ENCODE results near the gene NAPSA.
"Not testable (repeated sequence)": the region's sequence is repeated elsewhere in the genome, so short reads cannot be mapped to it uniquely, and the experiment has no call there.

The NAPSA gene

DNA sequence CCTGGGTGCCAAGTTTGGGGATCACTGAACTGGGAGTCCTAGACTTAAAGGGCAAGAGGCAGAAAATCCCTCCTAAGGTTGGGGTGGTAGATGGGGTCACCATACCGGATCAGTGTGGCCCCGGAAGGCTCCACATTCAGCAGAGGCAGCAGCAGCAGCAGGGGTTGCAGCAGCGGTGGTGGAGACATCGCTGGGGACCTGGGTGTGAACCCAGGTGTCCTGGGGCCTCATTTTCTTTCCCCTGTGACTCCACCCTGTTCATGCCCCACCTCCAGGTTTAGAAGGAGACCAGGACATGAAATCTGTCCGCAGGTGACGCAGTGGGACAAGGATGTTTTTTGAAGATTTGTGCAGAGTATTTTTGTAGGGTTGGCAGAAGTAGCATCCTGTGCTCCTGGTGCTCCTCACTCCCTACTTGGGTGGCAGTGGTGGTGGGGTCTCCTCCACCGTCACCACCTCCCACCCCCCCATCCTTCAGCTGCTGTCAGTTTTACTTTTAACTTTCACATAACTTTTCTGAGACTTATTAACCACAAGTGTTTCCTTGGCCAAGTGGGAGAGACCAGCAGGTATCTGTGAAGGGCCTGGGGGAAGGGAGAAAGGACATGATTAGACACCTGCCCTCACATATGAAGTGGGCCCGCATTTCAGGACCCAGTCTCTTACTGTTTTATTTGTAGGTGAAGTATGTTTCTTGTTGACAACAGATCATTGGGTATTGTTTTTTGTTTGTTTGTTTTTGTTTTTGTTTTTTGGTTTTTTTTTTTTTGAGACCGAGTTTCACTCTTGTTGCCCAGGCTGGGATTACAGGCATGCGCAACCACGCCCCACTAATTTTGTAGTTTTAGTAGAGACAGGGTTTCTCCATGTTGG lies at the start of gene NAPSA:
TSS of gene NAPSA (minus strand) at position 206 of the 873 bp plus-strand sequence. CDS start at position 188, 18 bp downstream.
- DNase-seq (ENCODE audit: low read depth), result no peak

DNA sequence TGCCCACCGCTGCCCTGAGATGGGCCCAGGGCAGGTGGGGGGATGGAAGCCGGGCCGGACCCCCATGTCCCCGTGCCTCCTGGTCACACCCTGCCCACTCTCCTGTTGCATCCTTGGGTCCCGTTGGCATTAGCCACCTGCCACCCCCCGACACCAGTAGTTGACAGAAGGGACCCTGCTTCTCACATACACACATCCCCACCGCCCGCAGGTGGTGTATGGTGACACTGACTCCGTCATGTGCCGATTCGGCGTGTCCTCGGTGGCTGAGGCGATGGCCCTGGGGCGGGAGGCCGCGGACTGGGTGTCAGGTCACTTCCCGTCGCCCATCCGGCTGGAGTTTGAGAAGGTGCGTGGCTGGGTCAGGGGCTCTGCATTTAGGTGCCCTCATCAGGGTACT lies 48.1 kb upstream of the NAPSA start:
- no peak for DNase-seq (ENCODE audit: low read depth)

DNA sequence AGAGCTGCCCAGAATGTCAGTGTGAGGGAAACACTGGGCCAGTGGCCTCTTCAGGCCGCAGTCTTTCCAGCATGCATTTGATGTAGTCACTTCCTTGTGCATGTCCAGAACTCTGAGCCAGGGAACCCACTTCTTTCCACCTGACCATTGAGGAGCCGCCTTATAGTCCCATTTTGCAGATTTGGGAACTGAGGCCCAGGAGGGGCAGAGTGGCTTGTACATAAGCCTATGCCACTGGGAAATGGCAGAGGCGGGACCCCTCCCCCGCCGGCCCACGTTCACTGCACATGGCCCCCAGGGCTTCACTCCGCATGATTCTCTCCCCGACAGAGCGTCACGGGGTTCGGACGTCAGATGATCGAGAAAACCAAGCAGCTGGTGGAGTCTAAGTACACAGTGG lies 47.7 kb upstream of the NAPSA start:
- no peak for DNase-seq (ENCODE audit: low read depth)

DNA sequence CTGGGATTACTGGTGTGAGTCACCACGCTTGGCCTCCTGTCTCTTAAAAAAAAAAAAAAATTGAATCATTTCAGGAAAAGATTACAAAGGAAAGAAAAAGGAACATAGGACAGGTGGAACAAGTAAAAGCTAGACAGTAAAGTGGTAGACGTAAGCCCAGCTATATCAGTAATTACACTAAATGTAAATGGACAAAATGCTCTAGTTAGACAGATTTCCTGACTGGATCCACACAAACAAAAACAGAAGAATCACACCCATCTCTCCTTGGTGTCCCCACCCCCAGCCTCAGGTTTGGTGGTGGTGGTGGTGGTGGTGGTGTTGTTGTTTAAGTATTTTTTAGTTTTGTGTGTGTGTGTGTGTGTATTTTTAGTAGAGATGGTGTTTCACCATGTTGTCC lies 47.0 kb upstream of the NAPSA start:
- DNase-seq (ENCODE audit: low read depth), result no peak

DNA sequence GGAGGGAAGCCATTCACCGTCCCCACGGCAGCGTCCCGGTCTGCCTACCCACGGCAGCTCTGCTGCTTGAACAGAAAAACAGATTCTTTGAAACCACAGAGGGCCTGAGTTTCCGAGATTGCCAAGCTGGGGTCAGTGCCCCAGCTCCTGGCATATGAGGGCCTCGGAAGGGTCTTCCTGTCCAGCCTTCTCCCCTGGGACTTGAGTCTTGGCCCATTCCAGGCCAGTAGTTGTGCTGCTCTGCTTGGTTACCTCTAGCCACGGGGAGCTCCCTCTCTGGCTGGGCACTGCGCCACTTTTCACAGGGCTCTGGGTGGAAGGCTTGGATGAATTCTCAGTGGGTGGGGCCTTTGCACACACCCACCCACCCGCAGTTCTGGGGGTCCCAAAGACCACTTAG lies 44.7 kb upstream of the NAPSA start:
- no peak for DNase-seq (ENCODE audit: low read depth)

DNA sequence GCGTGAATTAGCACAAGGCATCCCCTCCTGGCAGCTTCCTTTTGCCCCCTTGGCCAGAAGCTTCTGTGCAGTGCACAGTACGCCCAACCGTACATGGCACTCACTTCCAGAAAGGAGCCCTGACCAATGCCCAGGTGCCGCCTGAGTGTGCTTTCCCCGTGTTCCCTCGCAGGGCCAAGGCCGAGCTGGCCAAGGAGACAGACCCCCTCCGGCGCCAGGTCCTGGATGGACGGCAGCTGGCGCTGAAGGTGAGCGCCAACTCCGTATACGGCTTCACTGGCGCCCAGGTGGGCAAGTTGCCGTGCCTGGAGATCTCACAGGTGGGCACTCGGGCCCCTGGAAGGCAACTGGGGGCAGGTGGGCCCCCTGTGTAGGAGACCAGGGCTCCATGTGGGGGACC lies 43.9 kb upstream of the NAPSA start:
- DNase-seq (ENCODE audit: low read depth), result no peak

DNA sequence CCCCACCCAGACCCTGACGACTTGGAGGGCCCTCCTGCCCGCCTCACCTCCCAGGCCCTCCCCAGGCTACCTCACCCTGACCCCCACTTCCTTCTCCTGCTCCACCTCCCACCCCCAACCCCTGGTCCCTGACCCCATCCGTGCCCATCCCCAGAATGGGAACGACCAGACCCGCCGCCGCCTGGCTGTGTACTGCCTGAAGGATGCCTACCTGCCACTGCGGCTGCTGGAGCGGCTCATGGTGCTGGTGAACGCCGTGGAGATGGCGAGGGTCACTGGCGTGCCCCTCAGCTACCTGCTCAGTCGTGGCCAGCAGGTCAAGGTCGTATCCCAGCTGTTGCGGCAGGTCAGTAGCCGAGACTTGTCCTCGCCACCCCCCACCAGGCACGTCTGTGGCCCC lies 41.4 kb upstream of the NAPSA start:
- DNase-seq (ENCODE audit: low read depth), result no peak

DNA sequence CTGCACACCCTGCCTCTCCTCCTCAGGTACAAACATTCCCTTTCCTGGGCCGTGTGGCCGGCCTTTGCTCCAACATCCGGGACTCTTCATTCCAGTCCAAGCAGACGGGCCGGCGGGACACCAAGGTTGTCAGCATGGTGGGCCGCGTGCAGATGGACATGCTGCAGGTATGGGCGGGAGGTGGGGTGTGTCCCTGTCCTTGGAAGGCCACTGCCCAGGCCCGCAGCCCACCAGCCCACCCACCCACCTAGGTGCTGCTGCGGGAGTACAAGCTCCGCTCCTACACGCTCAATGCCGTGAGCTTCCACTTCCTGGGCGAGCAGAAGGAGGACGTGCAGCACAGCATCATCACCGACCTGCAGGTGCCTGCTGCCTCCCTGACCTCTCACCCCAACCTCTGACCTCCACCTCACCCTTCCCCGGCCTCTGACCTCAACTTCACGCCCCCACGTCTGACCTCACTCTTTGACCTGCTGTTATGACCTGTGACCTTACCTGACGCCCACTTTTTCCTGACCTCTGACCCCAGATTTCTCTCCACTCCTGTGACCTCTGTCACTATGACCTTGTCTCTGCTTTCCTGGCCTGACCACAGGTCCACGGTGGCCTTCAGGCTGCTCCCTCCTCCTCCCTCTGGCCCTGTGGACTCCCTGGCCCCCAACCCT lies 40.8 kb upstream of the NAPSA start:
- no peak for DNase-seq (ENCODE audit: low read depth)

DNA sequence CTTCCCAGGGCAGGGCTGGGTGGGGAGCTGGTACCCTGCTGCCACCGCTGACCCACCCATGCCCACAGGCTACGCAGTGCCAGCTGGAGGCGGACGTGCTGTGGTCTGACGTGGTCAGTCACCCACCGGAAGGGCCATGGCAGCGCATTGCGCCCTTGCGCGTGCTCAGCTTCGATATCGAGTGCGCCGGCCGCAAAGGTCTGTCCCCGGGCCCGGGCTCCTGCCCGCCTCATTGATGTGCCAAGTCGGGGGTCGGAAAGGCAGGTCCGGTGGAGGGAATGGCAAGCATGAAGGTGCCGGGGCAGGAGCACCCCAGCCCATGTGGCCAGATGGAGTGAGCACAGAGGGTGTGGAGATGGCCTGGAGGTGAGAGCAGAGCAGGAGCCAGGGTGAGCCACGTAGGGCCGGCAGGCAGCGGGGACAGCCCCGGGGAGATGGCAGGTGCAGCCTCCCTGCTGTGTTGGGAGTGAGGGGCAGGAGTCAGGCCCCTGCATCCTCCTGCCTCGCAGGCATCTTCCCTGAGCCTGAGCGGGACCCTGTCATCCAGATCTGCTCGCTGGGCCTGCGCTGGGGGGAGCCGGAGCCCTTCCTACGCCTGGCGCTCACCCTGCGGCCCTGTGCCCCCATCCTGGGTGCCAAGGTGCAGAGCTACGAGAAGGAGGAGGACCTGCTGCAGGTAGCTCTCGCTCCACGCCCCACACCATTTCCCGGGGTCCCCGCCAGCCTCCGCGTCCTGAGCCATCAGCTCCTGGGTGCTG lies 37.3 kb upstream of the NAPSA start:
- DNase-seq (ENCODE audit: low read depth), result no peak

DNA sequence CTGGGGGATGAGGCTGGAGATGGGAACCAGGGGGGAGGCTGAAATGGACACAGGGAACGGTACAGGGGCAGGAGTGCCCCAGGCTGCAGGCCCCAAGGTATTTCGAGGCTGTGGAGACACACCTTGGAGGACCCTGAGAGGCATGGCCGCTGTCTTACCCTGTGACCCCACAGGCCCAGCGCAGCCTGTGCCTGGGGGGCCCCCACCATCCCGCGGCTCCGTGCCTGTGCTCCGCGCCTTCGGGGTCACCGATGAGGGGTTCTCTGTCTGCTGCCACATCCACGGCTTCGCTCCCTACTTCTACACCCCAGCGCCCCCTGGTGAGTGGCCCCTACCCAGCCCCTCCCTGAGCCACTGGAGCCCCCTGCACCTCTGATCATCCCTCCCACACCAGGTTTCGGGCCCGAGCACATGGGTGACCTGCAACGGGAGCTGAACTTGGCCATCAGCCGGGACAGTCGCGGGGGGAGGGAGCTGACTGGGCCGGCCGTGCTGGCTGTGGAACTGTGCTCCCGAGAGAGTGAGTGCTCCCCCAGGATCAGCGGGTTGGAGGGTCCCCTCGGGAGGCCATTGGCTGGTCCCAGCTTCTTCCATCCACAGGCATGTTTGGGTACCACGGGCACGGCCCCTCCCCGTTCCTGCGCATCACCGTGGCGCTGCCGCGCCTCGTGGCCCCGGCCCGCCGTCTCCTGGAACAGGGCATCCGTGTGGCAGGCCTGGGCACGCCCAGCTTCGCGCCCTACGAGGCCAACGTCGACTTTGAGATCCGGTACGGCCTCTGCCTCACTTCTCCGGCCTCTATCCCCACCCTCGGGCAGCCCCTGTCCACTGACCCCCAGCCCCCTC lies 36.4 kb upstream of the NAPSA start:
- no peak for DNase-seq (ENCODE audit: low read depth)

DNA sequence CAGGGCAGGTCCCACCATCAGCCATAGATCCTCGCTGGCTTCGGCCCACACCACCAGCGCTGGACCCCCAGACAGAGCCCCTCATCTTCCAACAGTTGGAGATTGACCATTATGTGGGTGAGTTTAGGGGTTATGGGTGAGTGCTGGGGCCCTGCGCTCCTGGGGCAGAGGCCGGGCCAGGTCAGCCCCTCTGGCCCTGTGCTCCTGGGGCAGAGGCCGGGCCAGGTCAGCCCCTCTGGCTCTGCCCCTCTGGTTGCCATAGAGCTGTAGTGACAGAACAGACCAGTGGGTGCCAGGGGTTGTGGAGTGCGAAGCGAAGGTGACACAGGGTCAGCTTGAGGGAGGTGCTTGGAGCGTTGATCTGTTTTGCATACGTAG lies 33.9 kb upstream of the NAPSA start:
- no peak for DNase-seq (ENCODE audit: low read depth)

DNA sequence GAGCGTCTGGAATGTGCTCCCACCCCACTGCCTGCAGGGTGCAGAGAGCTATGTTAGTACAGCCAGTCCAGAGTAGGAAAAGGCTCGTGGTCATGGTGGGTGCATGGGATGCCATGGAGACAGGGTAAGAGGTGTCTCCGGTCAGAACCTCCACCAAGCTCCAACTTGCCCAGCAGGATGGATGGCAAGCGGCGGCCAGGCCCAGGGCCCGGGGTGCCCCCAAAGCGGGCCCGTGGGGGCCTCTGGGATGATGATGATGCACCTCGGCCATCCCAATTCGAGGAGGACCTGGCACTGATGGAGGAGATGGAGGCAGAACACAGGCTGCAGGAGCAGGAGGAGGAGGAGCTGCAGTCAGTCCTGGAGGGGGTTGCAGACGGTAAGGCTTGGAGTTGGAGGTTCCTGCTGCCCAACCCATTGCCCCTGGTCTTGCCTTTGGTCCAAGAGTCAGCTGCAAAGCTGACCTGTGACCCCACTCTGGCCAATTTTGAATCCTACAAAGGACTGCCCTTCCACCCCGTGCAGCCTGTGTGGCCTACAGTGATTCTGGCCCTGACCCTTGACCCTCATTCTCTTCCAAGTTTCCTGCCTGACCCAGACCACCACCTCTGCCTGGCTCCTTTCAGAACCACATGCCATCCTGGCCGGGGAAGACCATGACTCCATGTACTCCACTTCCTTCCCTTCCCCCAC lies 33.4 kb upstream of the NAPSA start:
- DNase-seq (ENCODE audit: low read depth), result no peak

DNA sequence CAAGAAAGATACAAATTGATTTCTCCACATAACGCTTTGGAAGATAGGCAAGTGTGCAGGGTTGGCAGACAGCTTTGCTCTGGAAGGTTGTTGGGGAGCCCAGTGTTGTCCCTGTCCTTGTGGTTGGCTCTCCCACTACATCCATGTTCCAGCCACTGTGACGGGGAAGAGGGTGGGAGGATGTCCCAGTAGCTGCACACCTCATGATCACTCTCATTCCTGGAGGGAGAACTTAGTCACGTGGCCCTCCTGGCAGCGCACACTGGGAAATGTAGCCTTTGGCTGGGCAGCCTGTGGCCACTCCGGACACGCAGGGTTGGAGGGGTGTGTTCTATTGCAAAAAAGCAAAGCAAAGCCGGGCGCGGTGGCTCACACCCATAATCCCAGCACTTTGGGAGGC lies 28.6 kb upstream of the NAPSA start:
- no peak for DNase-seq (ENCODE audit: low read depth)

DNA sequence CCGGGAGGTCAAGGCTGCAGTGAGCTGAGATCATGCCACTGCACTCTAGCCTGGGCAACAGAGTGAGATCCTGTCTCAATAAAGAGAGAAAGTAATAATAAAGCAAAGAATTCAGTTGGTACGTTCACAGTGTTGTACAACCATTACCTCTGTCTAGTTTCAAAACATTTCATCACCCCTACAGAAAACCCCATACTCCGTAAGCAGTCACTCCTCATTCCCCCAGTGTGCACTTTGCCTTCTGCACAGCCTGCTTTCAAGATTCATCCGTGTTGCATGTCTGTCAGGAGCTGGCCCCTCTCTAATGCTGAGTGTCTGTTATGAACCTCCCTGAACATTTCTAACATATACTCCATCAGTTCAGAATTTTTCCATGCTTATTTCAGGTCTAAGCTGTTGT lies 28.1 kb upstream of the NAPSA start:
- DNase-seq (ENCODE audit: low read depth), result no peak

DNA sequence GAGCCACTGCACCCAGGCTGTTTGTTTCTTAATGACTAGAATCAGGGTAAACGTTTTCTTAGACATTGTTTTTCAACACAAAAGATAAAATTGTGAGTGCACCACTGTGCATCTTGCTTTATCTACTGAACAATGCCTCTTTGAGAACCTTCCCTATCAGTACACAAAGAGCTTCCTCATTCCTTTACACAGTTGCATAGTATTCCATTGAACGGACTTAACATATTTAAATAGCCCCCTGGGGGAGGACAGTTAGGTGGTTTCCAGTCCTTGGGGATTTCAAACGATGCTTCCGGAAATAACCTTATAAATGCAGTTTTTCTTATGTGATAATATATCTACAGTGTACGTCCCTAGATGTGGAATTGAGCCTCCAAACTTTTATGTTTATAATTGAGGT lies 27.3 kb upstream of the NAPSA start:
- DNase-seq (ENCODE audit: low read depth), result no peak

DNA sequence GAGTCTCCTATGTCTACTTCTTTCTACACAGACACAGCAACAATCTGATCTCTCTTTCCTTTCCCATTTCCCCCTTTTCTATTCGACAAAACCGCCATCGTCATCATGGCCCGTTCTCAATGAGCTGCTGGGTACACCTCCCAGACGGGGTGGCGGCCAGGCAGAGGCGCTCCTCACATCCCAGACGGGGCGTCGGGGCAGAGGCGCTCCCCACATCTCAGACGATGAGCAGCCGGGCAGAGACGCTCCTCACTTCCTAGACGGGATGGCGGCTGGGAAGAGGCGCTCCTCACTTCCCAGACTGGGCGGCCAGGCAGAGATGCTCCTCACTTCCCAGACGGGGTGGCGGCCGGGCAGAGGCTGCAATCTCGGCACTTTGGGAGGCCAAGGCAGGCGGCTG lies 25.5 kb upstream of the NAPSA start:
- not testable (repeated sequence) for DNase-seq (ENCODE audit: low read depth)

DNA sequence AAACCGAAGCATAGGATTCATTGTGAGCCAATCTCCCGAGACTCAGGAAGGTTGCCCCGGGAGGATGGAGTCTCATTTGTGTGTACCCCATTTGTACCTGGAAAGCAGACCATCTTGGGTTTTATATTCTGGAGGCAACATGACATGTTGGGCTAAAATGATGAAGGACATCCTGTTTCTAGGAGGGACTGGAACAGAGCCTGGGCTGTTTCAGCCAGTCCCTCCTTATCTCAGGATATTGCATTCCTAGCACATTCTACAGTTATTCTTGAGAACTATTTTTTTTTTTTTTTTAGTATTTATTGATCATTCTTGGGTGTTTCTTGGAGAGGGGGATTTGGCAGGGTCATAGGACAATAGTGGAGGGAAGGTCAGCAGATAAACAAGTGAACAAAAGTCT lies 24.9 kb upstream of the NAPSA start:
- DNase-seq (ENCODE audit: low read depth), result not testable (repeated sequence)

DNA sequence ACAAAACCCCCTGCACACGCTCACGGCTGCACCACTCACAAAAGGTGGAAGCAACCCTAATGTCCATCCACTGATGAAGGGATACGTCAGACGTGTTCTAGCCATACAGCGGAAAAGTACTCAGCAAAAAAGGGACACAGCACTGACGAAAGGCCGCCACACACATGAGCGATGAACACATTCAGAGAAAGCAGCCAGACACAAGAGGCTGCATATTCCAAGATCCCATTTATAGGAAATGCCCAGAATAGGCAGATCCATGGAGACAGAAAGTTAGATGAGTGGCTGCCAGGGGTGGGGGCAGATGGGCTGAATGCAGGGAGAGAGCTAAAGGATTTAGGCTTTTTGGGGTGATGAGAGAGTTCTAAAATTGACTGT lies 22.4 kb upstream of the NAPSA start:
- no peak for DNase-seq (ENCODE audit: low read depth)

DNA sequence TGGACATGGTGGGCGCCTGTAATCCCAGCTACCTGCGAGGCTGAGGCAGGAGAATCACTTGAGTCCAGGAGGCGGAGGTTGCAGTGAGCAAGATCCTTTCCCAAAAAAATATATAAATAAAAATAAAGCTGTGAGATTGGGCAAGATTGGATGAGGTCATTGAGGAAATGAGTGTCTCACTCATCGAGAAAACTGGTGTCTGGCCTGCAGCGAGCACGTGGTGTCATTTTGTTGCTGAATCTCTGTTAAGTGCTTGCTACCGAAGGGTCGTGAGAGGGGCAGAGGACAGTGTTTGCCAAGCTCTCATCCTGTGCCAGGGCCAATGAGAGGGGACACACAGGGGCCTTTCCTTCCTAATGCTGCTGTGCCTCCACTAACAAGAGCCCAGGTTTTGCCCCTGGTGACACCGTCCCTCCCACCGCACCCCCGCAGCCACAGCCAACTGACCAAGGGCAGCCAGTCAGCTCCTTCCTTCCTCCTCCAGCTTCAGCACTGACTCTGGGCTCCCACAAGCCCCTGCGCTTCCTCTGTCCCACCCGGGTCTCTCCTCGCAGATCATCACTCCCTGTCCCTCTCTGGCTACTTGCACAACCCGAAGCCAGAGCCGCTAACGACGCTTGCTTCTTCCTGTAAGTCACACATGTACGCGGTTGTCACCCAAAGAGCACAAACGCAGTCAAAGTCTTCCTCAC lies 21.9 kb upstream of the NAPSA start:
- DNase-seq (ENCODE audit: low read depth), result no peak

DNA sequence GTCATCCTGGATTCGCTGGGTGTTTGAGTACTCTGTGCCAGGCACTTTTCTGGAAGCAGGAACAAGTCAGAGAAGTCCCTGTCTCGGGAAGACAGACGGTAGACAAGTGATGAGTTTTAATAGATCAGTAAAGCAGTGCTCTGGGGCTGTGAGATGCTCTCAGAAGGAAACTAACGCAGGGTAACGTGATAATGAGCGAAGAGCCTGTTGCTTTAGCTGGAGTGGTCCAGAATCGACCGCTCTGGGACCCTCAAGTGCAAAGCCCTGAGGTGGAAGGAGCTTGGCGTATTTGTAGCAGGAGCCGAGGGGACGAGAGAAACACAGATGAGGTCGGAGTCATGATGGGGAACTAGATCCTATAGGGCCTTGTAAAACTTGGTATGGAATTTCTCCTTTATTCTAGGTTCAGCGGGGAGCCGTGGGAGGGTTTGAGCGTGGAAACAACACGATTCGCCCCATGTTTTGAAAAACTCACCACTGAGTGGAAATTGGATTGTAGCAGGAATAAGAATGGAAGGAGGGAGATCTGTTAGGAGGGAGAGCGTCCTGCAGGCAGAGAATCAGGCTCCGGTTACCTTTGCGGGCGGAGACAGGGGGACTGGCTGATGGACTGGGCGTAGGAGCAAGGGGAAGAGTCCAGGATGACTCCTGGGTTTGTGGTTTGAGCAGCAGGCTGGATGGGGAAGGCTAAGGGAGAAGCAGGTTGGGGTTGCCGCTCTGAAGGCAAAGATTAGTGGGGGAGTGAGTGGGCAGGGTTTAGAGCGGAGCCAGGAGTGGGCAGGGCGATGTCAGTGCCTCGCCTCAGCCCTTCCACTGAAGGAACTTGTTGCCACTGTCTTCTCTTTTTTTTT lies 19.5 kb upstream of the NAPSA start:
- DNase-seq (ENCODE audit: low read depth), result no peak

Measured in activated T-helper 9 cell treated with anti-CD3 and anti-CD28 coated beads, Interleukin-2, amount 50 U/mL, for 16 hours (primary cell).